OCI-M1 (cell line): Measurements from ENCODE around the gene SEPTIN5.
A peak's percentile ranks its signal among the peaks of the same experiment; 100 is the strongest.

Experiments
- DNase-seq: peaks from one replicate; lab custom pipeline; 2025; lab: John Stamatoyannopoulos, UW

SEPTIN5 gene

GRCh38 chr22:19705181-19705934 lies 8.9 kb upstream of the SEPTIN5 start:
- DNase-seq: no peak

- no peak for DNase-seq
Measured at GRCh38 chr22:19706661-19707151, 7.6 kb upstream of the SEPTIN5 start.

- DNase-seq: no peak
Measured at GRCh38 chr22:19707347-19708290, 6.7 kb upstream of the SEPTIN5 start.

GRCh38 chr22:19708321-19709011 lies 5.8 kb upstream of the SEPTIN5 start:
- DNase-seq: no peak

- DNase-seq: no peak
Measured at GRCh38 chr22:19709063-19709769, 5.1 kb upstream of the SEPTIN5 start.

GRCh38 chr22:19710020-19710768 lies 4.1 kb upstream of the SEPTIN5 start:
- no peak for DNase-seq

- no peak for DNase-seq
Measured at GRCh38 chr22:19710769-19711106, 3.6 kb upstream of the SEPTIN5 start.

- DNase-seq: no peak
Measured at GRCh38 chr22:19713245-19713644, 1.1 kb upstream of the SEPTIN5 start.

GRCh38 chr22:19713650-19714311 lies 522 bp upstream of the SEPTIN5 start:
- DNase-seq: no peak

- DNase-seq: no peak
Measured at GRCh38 chr22:19715188-19715930, 1.1 kb downstream of the SEPTIN5 start.

- DNase-seq: no peak
Measured at GRCh38 chr22:19716041-19716828, 1.9 kb downstream of the SEPTIN5 start.

GRCh38 chr22:19716829-19717105 lies 2.5 kb downstream of the SEPTIN5 start:
- no peak for DNase-seq

- no peak for DNase-seq
Measured at GRCh38 chr22:19717181-19717580, 2.9 kb downstream of the SEPTIN5 start.

- peak; percentile 89 for DNase-seq
Measured at GRCh38 chr22:19717691-19718455, 3.6 kb downstream of the SEPTIN5 start.

- DNase-seq: no peak
Measured at GRCh38 chr22:19718456-19719049, 4.2 kb downstream of the SEPTIN5 start.

GRCh38 chr22:19719050-19719482 lies 4.8 kb downstream of the SEPTIN5 start:
- DNase-seq: no peak

- no peak for DNase-seq
Measured at GRCh38 chr22:19719488-19720021, 5.3 kb downstream of the SEPTIN5 start.
